BLaER1 treated with 17β-estradiol and CSF1 and Interleukin-3, amounts not matched to agents 10 nM and 100 nM (cell line): ENCODE measurements around the gene MYOM3.

Source experiments
- H3K27ac ChIP-seq, 11 experiments: shearing (Covaris generic); formaldehyde crosslinking; 2 replicates each; pipeline ENCODE4 v1.8.1; 2022
- H3K27me3 ChIP-seq, 11 experiments: shearing (Covaris generic); formaldehyde crosslinking; 2 replicates each; pipeline ENCODE4 v1.8.1; 2022
- H3K36me3 ChIP-seq, 11 experiments: shearing (Covaris generic); formaldehyde crosslinking; 2 replicates each; pipeline ENCODE4 v1.8.1; 2022
- H3K4me1 ChIP-seq, 10 experiments: shearing (Covaris generic); formaldehyde crosslinking; 2 replicates each; pipeline ENCODE4 v1.8.1; 2022
- H3K4me2 ChIP-seq, 11 experiments: shearing (Covaris generic); formaldehyde crosslinking; 2 replicates each; pipeline ENCODE4 v1.8.1; 2022
- H3K4me3 ChIP-seq, 10 experiments: shearing (Covaris generic); formaldehyde crosslinking; 2 replicates each; pipeline ENCODE4 v1.8.1; 2022
- H3K9ac ChIP-seq, 11 experiments: shearing (Covaris generic); formaldehyde crosslinking; 2 replicates each; pipeline ENCODE4 v1.8.1; 2022
- H3K9me3 ChIP-seq, 11 experiments: shearing (Covaris generic); formaldehyde crosslinking; replicated peaks in 1 of 11; 2 replicates each; pipeline ENCODE4 v1.8.1; 2022
- H4K20me1 ChIP-seq, 11 experiments: shearing (Covaris generic); formaldehyde crosslinking; 2 replicates each; pipeline ENCODE4 v1.8.1; 2022
- Cebpa-rat ChIP-seq, 11 experiments: shearing (Covaris generic); IDR thresholded peaks; 2 replicates each; pipeline ENCODE4 v1.8.1; 2022

MYOM3 gene

DNA sequence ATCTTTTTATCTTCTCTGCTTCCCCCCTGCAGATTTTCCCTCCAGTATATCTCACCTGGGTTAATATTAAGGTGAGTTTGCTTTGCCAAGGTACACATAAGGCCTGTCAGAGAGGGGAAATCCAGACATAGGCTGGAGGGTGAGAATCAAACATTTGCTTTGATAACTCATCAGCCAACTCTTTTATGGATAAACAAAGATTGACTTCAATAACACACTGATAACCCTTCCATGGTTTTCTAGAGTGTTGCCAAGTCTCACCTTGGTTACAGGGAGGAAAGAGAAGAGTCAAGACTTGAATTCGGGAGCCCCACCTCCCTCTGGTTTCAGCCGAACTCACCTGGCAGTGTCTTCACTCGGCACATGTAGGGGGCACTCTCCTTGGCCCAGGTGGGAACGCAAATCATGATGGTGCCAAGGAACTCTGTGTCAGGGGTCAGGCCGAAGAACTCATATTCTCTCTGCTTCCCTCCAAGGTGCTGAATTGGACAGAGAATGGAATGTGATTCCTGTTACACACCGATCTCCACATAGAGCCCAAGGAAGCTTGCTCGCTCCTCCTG is 15.9 kb upstream of the MYOM3 start:
- no peak overlapping the region for H3K4me2 ChIP-seq
- TF ChIP-seq Cebpa-rat (IDR thresholded peaks at IDR 0.05): no peak
- no peaks in the 10 kb centered on the region for H3K27me3 ChIP-seq
- no peak overlapping the region for H3K27ac ChIP-seq
- peaks cover 31 to 41% (median 37%) of the 10 kb centered on the region in 11 experiments for H3K9me3 ChIP-seq
- no peaks in the 10 kb centered on the region for H4K20me1 ChIP-seq
- H3K36me3 ChIP-seq: 0 out of 22 replicates have a peak, but pooled peaks cover 0 to 8% (median 0%) of the 10 kb centered on the region in 11 experiments
- no peak overlapping the region for H3K9ac ChIP-seq
- peaks cover 0 to 23% (median 5%) of the 10 kb centered on the region in 10 experiments; a peak in 11 of 20 replicates for H3K4me1 ChIP-seq
- H3K4me3 ChIP-seq: no peak overlapping the region

DNA sequence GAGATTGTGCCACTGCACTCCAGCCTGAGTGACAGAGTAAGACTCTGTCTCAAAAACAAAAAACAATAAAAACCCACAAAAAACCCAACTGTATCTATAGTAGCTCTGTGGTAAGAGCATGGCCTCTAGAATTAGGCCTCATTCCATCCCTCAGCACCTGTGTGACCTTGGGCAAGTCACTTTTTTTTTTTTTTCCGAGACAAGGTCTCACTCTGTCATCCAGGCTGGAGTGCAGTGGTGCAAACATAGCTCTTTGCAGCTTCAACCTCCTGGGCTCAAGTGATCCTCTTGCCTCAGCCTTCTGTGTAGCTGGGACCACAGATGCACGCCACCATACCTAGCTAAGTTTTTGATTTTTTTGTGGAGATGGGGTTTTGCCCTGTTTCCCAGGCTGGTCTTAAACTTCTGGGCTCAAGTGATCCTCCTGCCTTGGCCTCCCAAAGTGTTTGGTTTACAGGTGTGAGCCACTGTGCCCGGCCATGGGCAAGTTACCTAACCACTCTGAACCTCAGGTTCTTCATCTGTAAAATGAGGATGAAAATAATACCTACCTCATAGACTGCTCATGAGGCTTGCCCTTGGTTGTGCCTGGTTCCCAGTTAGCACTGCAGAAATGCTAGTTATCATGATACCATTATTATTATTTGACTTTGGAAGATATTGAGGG is 15.3 kb upstream of the MYOM3 start:
- no peaks in the 10 kb centered on the region for H4K20me1 ChIP-seq
- H3K9ac ChIP-seq: no peak overlapping the region
- no peak overlapping the region for H3K27ac ChIP-seq
- peaks cover 29 to 35% (median 34%) of the 10 kb centered on the region in 11 experiments for H3K9me3 ChIP-seq
- no peaks in the 10 kb centered on the region for H3K27me3 ChIP-seq
- no peak for TF ChIP-seq Cebpa-rat (IDR thresholded peaks at IDR 0.05)
- H3K4me3 ChIP-seq: no peak overlapping the region
- H3K4me1 ChIP-seq: peaks cover 0 to 23% (median 5%) of the 10 kb centered on the region in 10 experiments; a peak in 11 of 20 replicates
- H3K4me2 ChIP-seq: no peak overlapping the region; a peak in 1 of 22 replicates
- 0 out of 22 replicates have a peak, but pooled peaks cover 0 to 8% (median 0%) of the 10 kb centered on the region in 11 experiments for H3K36me3 ChIP-seq

GRCh38 chr1:24126672-24127023 is 14.7 kb upstream of the MYOM3 start:
- H3K27ac ChIP-seq: no peak overlapping the region
- H3K4me3 ChIP-seq: no peak overlapping the region
- peak overlapping the region in 3 of 11 experiments; percentile 52 to 68 (median 56); a peak in 5 of 22 replicates for H3K4me2 ChIP-seq
- H3K9ac ChIP-seq: no peak overlapping the region
- no peaks in the 10 kb centered on the region for H4K20me1 ChIP-seq
- H3K9me3 ChIP-seq: peaks cover 24 to 29% (median 28%) of the 10 kb centered on the region in 11 experiments
- H3K36me3 ChIP-seq: 0 out of 22 replicates have a peak, but pooled peaks cover 0 to 8% (median 0%) of the 10 kb centered on the region in 11 experiments
- TF ChIP-seq Cebpa-rat (IDR thresholded peaks at IDR 0.05): no peak
- peaks cover 0 to 23% (median 5%) of the 10 kb centered on the region in 10 experiments; a peak in 11 of 20 replicates for H3K4me1 ChIP-seq
- no peaks in the 10 kb centered on the region for H3K27me3 ChIP-seq

GRCh38 chr1:24126018-24126671 is 14.2 kb upstream of the MYOM3 start:
- H3K4me1 ChIP-seq: peaks cover 0 to 23% (median 5%) of the 10 kb centered on the region in 10 experiments; a peak in 11 of 20 replicates
- H3K27ac ChIP-seq: 0 out of 22 replicates have a peak overlapping the region, but pooled peaks of 1 of the 11 experiments have one; percentile 13
- peak overlapping the region in 6 of 11 experiments; percentile 14 to 68 (median 48); a peak in 11 of 22 replicates for H3K4me2 ChIP-seq
- no peak overlapping the region for H3K4me3 ChIP-seq
- H3K27me3 ChIP-seq: no peaks in the 10 kb centered on the region
- no peaks in the 10 kb centered on the region for H4K20me1 ChIP-seq
- H3K9ac ChIP-seq: no peak overlapping the region
- 0 out of 22 replicates have a peak, but pooled peaks cover 0 to 8% (median 0%) of the 10 kb centered on the region in 11 experiments for H3K36me3 ChIP-seq
- peaks cover 21 to 25% (median 23%) of the 10 kb centered on the region in 11 experiments for H3K9me3 ChIP-seq
- TF ChIP-seq Cebpa-rat (IDR thresholded peaks at IDR 0.05): no peak

- H3K27me3 ChIP-seq: no peaks in the 10 kb centered on the region
- H3K27ac ChIP-seq: no peak overlapping the region
- H3K4me3 ChIP-seq: no peak overlapping the region
- TF ChIP-seq Cebpa-rat (IDR thresholded peaks at IDR 0.05): no peak
- H3K36me3 ChIP-seq: 0 out of 22 replicates have a peak, but pooled peaks cover 0 to 8% (median 0%) of the 10 kb centered on the region in 11 experiments
- no peak overlapping the region for H3K9ac ChIP-seq
- H3K4me2 ChIP-seq: peak overlapping the region in 5 of 11 experiments; percentile 5 to 68 (median 31); a peak in 4 of 22 replicates
- peaks cover 14 to 18% (median 16%) of the 10 kb centered on the region in 11 experiments for H3K9me3 ChIP-seq
- no peaks in the 10 kb centered on the region for H4K20me1 ChIP-seq
- H3K4me1 ChIP-seq: peaks cover under 1 to 24% (median 10%) of the 10 kb centered on the region in 10 experiments; a peak in 16 of 20 replicates
Measured at GRCh38 chr1:24125456-24125855, 13.5 kb upstream of the MYOM3 start.

GRCh38 chr1:24124980-24125379 is 13.0 kb upstream of the MYOM3 start:
- Histone ChIP-seq H3K4me3 (no peak overlapping the region), H3K4me1 (peaks cover 5 to 29% (median 15%) of the 10 kb centered on the region in 10 experiments; a peak in 16 of 20 replicates), H3K36me3 (0 out of 22 replicates have a peak, but pooled peaks cover 0 to 3% (median 0%) of the 10 kb centered on the region in 11 experiments), H3K4me2 (peak overlapping the region in 4 of 11 experiments; percentile 13 to 68 (median 38); a peak in 4 of 22 replicates), H3K27ac (no peak overlapping the region), H3K9me3 (peaks cover 9 to 13% (median 11%) of the 10 kb centered on the region in 11 experiments), H4K20me1 (no peaks in the 10 kb centered on the region), H3K9ac (no peak overlapping the region), H3K27me3 (no peaks in the 10 kb centered on the region)
- no peak for TF ChIP-seq Cebpa-rat (IDR thresholded peaks at IDR 0.05)

GRCh38 chr1:24123611-24124010 is 11.7 kb upstream of the MYOM3 start:
- peaks cover 11 to 30% (median 17%) of the 10 kb centered on the region in 10 experiments; a peak in 18 of 20 replicates for H3K4me1 ChIP-seq
- no peaks in the 10 kb centered on the region for H3K27me3 ChIP-seq
- H3K27ac ChIP-seq: no peak overlapping the region
- H4K20me1 ChIP-seq: no peaks in the 10 kb centered on the region
- no peak for TF ChIP-seq Cebpa-rat (IDR thresholded peaks at IDR 0.05)
- H3K4me3 ChIP-seq: no peak overlapping the region
- no peak overlapping the region for H3K4me2 ChIP-seq
- no peaks in the 10 kb centered on the region for H3K36me3 ChIP-seq
- no peaks in the 10 kb centered on the region for H3K9me3 ChIP-seq
- H3K9ac ChIP-seq: no peak overlapping the region

GRCh38 chr1:24122776-24123175 is 10.8 kb upstream of the MYOM3 start:
- TF ChIP-seq Cebpa-rat (IDR thresholded peaks at IDR 0.05): no peak
- no peak overlapping the region for H3K4me3 ChIP-seq
- no peaks in the 10 kb centered on the region for H4K20me1 ChIP-seq
- H3K27me3 ChIP-seq: no peaks in the 10 kb centered on the region
- H3K4me2 ChIP-seq: no peak overlapping the region
- H3K36me3 ChIP-seq: no peaks in the 10 kb centered on the region
- H3K9ac ChIP-seq: no peak overlapping the region
- no peaks in the 10 kb centered on the region for H3K9me3 ChIP-seq
- no peak overlapping the region for H3K27ac ChIP-seq
- peaks cover 11 to 30% (median 17%) of the 10 kb centered on the region in 10 experiments; a peak in 18 of 20 replicates for H3K4me1 ChIP-seq

DNA sequence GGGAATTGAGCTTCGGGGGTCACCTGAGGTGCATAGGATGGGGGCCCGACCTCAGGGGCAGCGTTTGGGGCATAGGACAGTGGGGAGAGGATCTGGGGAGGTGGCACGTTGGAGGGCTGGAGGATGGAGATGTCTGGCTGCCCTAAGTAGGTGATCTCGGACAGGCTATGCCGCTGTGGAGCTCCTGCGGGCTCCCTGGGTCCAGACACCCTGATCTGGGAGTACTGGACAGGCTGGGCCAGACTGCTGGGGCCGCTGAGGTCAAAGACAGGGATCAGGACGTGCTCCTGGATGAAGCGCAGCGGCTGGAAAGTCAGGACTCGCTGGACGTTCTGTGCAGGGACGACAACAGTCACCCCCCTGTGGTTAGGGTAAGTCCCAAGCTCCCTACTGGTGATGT is 9.5 kb upstream of the MYOM3 start:
- H3K4me2 ChIP-seq: no peak overlapping the region
- H3K9me3 ChIP-seq: no peaks in the 10 kb centered on the region
- no peaks in the 10 kb centered on the region for H3K36me3 ChIP-seq
- H3K4me3 ChIP-seq: no peak overlapping the region
- no peaks in the 10 kb centered on the region for H4K20me1 ChIP-seq
- peaks cover 11 to 25% (median 17%) of the 10 kb centered on the region in 10 experiments; a peak in 18 of 20 replicates for H3K4me1 ChIP-seq
- no peaks in the 10 kb centered on the region for H3K27me3 ChIP-seq
- no peak for TF ChIP-seq Cebpa-rat (IDR thresholded peaks at IDR 0.05)
- H3K27ac ChIP-seq: no peak overlapping the region
- no peak overlapping the region for H3K9ac ChIP-seq
